Prostate gland (tissue), 2 donors: Measurements from ENCODE around the gene CDC42BPB. TPM values are rescaled to one million over a fixed set of nuclear protein-coding genes. Genes with fewer than 3 reads are reported as not detected.

Experiments used
- DNase-seq: peaks from one replicate; pipeline ENCODE4 v3.0.0-alpha.2; 2019; ENCODE audit warnings: low spot score
- H3K27ac ChIP-seq, 2 donors: fragments of 200-600 bp; sonication (generic); 2 replicates each; pipeline ENCODE4 v1.5.1; 2017 to 2019
- H3K27me3 ChIP-seq: fragments of 200-600 bp; sonication (generic); replicated peaks from 2 replicates; pipeline ENCODE4 v1.5.1; 2019; ENCODE audit not compliant: insufficient read depth
- H3K36me3 ChIP-seq, 2 donors: fragments of 200-600 bp; sonication (generic); 1 replicate in 1 of 2; 2 replicates in 1 of 2; pipeline versions ENCODE4 v1.5.1 to v1.8.1; 2017 to 2019
- H3K4me1 ChIP-seq: fragments of 200-600 bp; sonication (generic); replicated peaks from 2 replicates; pipeline ENCODE4 v1.5.1; 2019
- H3K4me3 ChIP-seq, 2 donors: fragments of 200-600 bp; sonication (generic); 2 replicates each; pipeline ENCODE4 v1.5.1; 2017 to 2019
- H3K9me3 ChIP-seq: fragments of 200-600 bp; sonication (generic); 2 replicates; pipeline ENCODE4 v1.5.1; 2017
- POLR2A ChIP-seq: fragments of 450-650 bp; IDR thresholded peaks from one replicate; pipeline ENCODE4 v1.6.1; 2016; ENCODE audit warnings: antibody characterized with exemption, mild to moderate bottlenecking
- POLR2AphosphoS5 ChIP-seq: sonication (generic); formaldehyde crosslinking; IDR thresholded peaks from one replicate; pipeline ENCODE4 v1.6.1; 2017; ENCODE audit warnings: antibody characterized with exemption
- WGBS: methylation state at CpG from one replicate; pipeline ENCODE4 v1.1.5; 2018; 5-methylcytosine and 5-hydroxymethylcytosine counted together
- intact Hi-C: fragments of 100-400 bp; cut with DNase I; formaldehyde crosslinking; loops from one replicate; pipeline ENCODE4 v1.14.2; 2022
- total RNA-seq, 2 donors: library from RNA; depleted of rRNA; stranded (reverse); fragments of >200 nt; gene quantifications; one replicate each; pipeline ENCODE4 v1.1.0, GENCODE V29; 2016
- TF ChIP-seq, protein P1 (sequence below), 4 experiments: fragments of 200-600 bp in 2 of 4; fragments of 450-650 bp in 2 of 4; sonication (generic) in 2 of 4; IDR thresholded peaks; 1 replicate in 3 of 4; 2 replicates in 1 of 4; pipeline ENCODE4 v1.5.1; 2016 to 2019; ENCODE audit warnings: antibody characterized with exemption in 4 of 4, mild to moderate bottlenecking in 2 of 4, moderate library complexity in 2 of 4

CDC42BPB gene
- total RNA-seq, 2 donors from 2014 or later: 78.9 to 172 TPM

DNA sequence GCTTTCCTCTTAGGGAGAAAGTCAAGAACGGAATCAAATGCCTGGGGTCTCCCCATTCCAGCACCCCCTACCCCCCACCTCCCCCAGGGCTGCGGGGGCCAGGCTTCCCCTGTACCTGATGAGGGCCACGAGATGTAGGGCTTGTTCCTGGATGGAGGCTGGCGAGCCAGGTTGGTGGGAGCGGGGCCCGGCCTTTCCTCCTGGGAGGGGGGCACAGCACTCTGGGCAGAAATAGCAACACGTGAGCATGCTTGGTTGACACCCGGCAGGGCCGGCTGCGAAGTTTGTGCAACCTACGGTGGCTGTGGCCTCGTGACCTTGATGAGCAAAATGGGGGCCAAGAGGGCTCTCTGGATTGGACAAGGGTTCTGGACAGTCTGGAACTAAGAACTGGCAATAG is 119.2 kb downstream of the CDC42BPB start:
- Histone ChIP-seq H3K9me3 (no peaks in the 10 kb centered on the region), H3K27me3 (no peaks in the 10 kb centered on the region), H3K4me1 (peaks cover 5% of the 10 kb centered on the region), H3K36me3 (no peaks in the 10 kb centered on the region), H3K27ac (no peak overlapping the region), H3K4me3 (no peak overlapping the region)
- TF ChIP-seq, protein P1, sequence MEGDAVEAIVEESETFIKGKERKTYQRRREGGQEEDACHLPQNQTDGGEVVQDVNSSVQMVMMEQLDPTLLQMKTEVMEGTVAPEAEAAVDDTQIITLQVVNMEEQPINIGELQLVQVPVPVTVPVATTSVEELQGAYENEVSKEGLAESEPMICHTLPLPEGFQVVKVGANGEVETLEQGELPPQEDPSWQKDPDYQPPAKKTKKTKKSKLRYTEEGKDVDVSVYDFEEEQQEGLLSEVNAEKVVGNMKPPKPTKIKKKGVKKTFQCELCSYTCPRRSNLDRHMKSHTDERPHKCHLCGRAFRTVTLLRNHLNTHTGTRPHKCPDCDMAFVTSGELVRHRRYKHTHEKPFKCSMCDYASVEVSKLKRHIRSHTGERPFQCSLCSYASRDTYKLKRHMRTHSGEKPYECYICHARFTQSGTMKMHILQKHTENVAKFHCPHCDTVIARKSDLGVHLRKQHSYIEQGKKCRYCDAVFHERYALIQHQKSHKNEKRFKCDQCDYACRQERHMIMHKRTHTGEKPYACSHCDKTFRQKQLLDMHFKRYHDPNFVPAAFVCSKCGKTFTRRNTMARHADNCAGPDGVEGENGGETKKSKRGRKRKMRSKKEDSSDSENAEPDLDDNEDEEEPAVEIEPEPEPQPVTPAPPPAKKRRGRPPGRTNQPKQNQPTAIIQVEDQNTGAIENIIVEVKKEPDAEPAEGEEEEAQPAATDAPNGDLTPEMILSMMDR (IDR thresholded peaks at IDR 0.05): no peak
- TF ChIP-seq POLR2AphosphoS5 (no peak), POLR2A (no peak)
- intact Hi-C loops: no loop called here
- DNase-seq: no peak
- 89% methylated on average over 11 of the region's 12 CpGs for WGBS

DNA sequence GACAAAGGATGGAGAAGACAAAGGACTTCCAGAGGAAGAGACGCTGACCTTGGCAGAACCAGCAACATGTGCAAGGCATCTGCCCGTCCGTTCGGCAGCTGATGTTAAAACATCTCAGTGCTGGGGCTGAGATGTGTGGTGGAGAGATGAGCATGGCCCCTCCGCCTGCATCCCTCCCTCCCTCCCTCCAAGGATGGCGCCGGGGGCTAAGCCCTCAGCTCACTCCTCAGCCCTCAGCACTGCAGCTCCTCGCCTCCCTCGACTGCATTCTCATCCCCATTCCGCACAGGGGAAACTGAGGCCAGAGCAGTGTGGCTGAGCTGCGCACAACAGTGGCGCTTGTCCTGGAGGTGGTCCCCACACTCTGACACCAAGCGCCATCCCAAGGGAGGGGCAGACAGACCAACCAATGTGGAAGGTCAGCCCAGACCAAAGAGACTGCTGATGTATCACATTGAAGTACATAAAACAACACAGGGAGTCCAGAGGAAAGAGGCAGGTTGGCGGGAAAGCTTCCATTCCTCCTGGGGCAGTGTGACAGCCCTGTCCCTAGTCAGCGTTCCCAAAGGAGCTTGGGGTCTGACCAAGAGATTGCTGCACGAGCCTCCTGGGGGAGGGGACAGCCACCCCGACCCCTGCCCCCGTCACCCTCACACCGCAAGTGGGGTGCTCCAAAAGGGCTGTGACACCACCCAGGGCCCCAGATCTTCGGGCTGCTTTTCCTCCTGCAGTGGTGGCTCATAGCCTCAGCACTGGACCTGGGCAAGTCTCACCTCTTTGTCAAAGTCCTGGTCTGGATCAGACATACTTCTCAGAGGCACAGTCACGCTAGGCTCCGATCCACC is 119.8 kb downstream of the CDC42BPB start:
- 92% methylated on average over 17 of the region's 22 CpGs for WGBS
- Histone ChIP-seq H3K4me1 (peaks cover 5% of the 10 kb centered on the region), H3K27me3 (no peaks in the 10 kb centered on the region), H3K27ac (no peak overlapping the region), H3K9me3 (no peaks in the 10 kb centered on the region), H3K4me3 (no peak overlapping the region), H3K36me3 (no peaks in the 10 kb centered on the region)
- no peak for DNase-seq
- intact Hi-C loops: no loop called here
- TF ChIP-seq POLR2A: no peak
- TF ChIP-seq POLR2AphosphoS5: no peak
- TF ChIP-seq, protein P1 (IDR thresholded peaks at IDR 0.05): no peak

- TF ChIP-seq POLR2A (no peak), POLR2AphosphoS5 (no peak)
- TF ChIP-seq, protein P1 (IDR thresholded peaks at IDR 0.05): no peak
- Histone ChIP-seq H3K27ac (no peak overlapping the region), H3K27me3 (no peaks in the 10 kb centered on the region), H3K4me3 (no peak overlapping the region), H3K9me3 (no peaks in the 10 kb centered on the region), H3K4me1 (peaks cover 1% of the 10 kb centered on the region), H3K36me3 (no peaks in the 10 kb centered on the region)
- intact Hi-C loops: no loop called here
- no peak for DNase-seq
- 91% methylated on average over 4 of the region's 4 CpGs for WGBS
Measured at GRCh38 chr14:102935756-102936155, 121.6 kb downstream of the CDC42BPB start.

DNA sequence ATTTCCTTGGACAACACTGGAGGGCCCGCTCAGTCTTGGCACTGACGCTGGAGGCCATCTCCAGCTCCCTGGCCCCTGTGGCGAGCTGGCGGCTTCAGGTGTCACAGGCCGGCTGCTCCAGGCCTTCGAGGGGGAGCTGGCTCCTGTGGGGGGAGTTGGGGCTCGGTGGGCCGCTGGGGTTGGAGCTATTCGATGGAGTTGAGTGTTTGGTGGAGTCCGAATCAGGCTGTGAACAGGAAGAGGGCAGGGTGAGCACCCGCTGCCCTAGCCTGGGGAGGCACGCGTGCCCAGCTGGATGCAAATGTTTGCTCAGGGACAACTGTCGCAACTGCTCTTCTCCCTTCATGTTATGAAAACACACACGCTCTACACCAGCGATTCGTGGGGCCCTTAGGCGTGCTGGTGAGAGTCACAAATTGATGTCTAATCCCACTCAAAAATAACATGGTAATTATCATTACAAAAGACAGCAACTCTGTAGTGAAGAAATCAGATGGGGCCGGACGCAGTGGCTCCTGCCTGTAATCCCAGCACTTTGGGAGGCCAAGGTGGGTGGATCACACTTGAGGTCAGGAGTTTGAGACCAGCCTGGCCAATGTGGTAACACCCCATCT is 123.6 kb downstream of the CDC42BPB start:
- Histone ChIP-seq H3K27ac (no peak overlapping the region), H3K4me3 (no peak overlapping the region), H3K9me3 (no peaks in the 10 kb centered on the region), H3K27me3 (peaks cover 4% of the 10 kb centered on the region), H3K36me3 (no peaks in the 10 kb centered on the region), H3K4me1 (peaks cover 10% of the 10 kb centered on the region)
- TF ChIP-seq POLR2A (no peak), POLR2AphosphoS5 (no peak)
- TF ChIP-seq, protein P1 (IDR thresholded peaks at IDR 0.05): no peak
- DNase-seq: no peak
- intact Hi-C loops: no loop called here
- 91% methylated on average over 20 of the region's 20 CpGs for WGBS
